ENCODE measurements around the gene KCNN3.

Gene KCNN3

DNA sequence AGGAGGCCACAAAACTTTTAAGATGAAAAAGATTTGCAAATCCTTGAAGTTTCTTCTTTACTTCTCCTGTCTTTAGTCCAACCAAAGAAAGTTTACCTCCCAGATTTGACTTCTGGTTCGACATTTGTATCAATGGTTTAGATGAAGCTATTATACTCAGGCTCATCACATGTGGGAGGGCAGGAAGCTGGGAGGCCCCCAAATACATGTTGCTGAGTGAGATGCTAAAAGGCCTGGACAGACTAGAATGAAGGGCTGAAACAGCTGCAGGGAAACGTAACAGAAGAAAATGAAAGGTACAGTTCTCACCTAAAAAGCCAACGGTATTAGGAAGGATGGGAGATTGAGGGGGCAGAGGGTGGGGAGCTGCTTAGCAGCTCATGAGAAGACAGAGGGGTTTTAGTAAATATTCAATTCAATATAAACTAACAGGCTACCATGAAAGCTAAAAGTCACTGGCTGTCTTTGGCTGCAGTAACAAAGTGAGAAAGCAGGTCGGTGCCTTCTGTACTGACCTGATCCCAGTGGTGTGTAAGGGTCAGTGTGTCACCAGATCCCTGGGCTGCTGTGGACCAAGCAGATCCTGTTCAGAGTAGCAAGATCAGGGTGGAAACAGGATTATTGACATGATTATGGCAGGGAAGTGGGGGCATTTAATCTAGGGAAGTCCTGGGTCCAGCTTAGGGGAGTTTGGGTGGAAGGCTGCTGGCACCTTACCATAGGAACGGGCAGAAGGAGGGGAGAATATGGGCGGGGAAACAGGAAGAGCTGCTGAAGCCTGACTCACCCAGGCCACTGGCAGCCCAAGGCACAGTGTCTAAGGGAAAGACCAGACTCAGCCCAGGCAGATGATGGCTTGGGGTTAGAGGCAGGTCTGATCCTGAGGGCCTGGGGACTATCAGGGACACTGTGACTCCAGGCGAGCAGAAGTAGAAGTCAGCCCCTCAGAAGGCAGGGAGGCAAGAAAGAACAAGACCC lies 60.4 kb downstream of the KCNN3 start:
- H3K4me3 ChIP-seq (ENCODE audit: low read depth, low read length) = no peak overlapping the region
- in situ Hi-C loops (cut with HindIII; ENCODE audit: low sequenced_read_pairs) = no loop called here
- TF ChIP-seq, protein P1, sequence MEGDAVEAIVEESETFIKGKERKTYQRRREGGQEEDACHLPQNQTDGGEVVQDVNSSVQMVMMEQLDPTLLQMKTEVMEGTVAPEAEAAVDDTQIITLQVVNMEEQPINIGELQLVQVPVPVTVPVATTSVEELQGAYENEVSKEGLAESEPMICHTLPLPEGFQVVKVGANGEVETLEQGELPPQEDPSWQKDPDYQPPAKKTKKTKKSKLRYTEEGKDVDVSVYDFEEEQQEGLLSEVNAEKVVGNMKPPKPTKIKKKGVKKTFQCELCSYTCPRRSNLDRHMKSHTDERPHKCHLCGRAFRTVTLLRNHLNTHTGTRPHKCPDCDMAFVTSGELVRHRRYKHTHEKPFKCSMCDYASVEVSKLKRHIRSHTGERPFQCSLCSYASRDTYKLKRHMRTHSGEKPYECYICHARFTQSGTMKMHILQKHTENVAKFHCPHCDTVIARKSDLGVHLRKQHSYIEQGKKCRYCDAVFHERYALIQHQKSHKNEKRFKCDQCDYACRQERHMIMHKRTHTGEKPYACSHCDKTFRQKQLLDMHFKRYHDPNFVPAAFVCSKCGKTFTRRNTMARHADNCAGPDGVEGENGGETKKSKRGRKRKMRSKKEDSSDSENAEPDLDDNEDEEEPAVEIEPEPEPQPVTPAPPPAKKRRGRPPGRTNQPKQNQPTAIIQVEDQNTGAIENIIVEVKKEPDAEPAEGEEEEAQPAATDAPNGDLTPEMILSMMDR (IDR thresholded peaks at IDR 0.05; ENCODE audit: low read depth, low read length, missing control alignments) = no peak
- DNase-seq (ENCODE audit: low read depth) = no peak

DNA sequence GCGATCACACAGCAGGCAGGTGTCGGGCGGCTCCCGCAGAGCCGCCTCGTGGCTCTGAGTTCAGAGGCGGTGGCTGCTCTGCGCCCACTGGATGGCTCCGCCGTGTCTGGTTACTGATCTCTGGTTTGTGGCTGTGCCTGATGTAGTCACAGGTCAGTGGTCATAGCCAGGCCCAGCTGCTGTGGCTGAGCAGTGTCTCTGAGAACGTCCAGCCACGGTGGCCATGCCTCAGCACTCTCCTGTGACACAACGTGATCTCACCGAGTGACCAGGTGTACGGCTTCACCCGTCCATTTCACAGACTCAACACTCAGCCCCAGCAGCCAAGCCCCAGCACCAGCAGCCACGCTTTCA lies 61.2 kb downstream of the KCNN3 start:
- DNase-seq (ENCODE audit: low read depth) = no peak
- in situ Hi-C loops (cut with HindIII; ENCODE audit: low sequenced_read_pairs) = no loop called here
- TF ChIP-seq, protein P1 (IDR thresholded peaks at IDR 0.05; ENCODE audit: low read depth, low read length, missing control alignments) = no peak
- H3K4me3 ChIP-seq (ENCODE audit: low read depth, low read length) = no peak overlapping the region

DNA sequence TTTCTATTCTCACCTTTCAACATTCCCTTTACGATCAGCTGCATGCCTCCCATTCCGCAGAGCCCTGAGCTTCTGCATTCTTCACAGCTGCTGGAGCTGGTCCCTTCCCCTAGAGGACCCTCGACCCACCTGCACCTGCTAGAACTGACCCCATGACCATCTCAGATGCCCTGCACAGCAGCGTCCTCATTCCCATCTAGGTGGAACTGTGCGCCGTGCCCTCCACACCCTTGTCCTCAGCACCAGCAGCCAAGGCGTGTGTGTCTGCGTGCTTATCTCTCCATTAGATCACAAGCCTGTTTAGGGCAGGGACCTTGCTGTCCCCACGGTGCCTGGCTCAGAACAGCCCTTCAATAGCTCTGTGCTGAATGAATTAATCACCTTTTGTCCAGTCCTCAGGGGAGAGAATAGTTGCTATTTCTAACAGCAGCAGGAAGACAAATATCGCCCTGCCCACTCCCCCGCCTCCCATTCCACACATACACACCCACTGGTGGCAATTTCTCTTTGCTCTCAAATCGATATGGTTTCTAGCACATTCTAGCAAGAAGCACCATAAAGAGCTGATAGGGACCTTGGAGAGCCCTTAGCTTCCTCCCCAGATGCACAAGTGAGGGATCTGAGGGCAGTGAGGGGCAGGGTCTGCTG lies 61.7 kb downstream of the KCNN3 start:
- in situ Hi-C loops (cut with HindIII; ENCODE audit: low sequenced_read_pairs) = no loop called here
- TF ChIP-seq, protein P1 (IDR thresholded peaks at IDR 0.05; ENCODE audit: low read depth, low read length, missing control alignments) = no peak

DNA sequence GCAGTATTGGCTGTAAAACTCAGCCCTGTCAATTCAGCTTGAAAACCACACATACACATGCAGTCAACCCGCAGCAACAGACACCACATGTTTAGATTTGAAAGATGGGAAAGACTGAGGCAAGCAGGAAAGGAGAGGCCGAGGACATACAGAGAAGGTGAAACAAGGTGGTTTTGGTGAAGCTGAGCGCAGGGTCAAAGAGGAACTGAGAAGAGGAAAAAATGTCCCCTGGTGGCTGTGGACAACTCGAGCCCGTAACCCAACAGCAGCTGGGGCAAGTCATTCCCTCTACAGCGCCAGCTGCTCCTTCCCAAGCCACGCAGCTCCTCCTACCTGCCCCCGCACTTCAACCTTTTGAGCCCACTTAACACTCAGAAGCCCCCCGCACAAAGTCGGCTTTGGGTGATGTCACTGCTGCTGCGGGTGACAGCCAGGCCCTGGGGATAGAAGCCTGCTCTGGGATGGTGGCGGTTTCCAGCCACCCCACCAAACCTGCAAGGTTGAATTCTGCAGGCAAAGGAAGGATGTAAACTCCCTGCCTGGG lies 63.0 kb downstream of the KCNN3 start:
- no peak for DNase-seq (ENCODE audit: low read depth)
- TF ChIP-seq, protein P1 (IDR thresholded peaks at IDR 0.05; ENCODE audit: low read depth, low read length, missing control alignments) = no peak
- in situ Hi-C loops (cut with HindIII; ENCODE audit: low sequenced_read_pairs) = no loop called here
- no peak overlapping the region for H3K4me3 ChIP-seq (ENCODE audit: low read depth, low read length)

More for the DNA sequence above, 61.7 kb downstream of the KCNN3 start:
- DNase-seq (ENCODE audit: low read depth) = no peak
- no peak overlapping the region for H3K4me3 ChIP-seq (ENCODE audit: low read depth, low read length)

DNA sequence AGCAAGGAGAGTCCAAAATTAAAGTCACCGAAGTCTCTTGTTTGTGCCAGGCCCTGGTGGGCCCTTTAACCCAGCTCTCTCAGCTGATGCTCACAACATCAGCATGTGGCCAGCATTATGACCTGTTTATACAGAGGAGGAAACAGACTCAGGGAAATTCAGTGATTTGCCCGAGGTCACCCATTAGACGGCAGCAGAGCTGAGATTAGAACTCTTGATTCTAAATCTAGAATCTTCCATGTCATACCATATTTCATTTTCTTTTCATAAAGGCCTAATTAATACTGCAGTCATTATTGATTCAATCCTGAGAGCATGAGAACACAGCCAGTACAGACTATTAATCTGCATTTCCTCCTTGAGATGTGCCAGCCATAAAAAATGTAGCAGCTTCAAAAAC lies 63.7 kb downstream of the KCNN3 start:
- DNase-seq (ENCODE audit: low read depth) = no peak
- in situ Hi-C loops (cut with HindIII; ENCODE audit: low sequenced_read_pairs) = no loop called here
- TF ChIP-seq, protein P1 (IDR thresholded peaks at IDR 0.05; ENCODE audit: low read depth, low read length, missing control alignments) = no peak
- H3K4me3 ChIP-seq (ENCODE audit: low read depth, low read length) = no peak overlapping the region

DNA sequence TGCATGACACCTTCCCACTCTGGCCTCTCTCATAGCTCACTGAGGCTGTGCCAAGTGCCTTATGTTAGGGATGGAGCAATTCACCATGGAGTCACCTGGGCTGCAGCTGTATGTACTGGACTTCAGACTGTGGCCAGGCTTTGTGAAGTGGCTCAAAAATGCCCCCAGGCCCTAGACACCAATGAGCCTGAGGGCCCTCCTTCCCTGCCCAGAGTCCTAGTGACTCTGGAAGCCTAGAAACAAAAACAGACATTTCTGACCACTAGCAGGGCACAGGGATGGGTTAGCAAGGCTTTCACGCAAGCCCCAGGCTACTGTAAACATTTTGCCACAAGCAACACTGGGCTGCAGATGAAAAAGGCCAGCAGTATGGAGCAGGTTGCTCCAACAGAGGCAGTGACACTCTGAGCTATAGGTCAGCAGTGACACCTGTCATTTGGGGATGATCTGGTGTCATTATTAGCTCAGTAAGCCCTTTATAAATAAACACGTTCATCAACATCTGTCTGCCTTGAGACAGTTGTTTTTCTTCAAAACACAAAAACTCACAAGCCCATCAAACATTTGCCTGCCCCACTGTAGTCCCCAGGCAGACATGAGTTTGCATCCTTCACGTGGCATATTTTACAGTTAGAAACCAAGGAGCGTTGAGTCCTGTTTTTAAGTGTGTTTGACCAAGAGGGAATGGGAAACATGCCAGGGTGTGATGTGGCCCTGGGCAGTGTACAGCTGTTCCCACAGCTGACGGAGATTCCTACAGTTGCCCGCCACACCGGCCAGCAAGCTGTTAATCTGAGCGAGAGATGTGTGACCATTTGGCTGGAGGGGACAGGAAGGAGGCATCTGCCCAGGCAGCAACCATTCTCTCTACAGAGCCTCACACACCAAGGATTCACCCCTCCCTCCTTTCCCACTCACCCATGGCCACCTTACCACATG lies 66.8 kb downstream of the KCNN3 start:
- in situ Hi-C loops (cut with HindIII; ENCODE audit: low sequenced_read_pairs) = no loop called here
- no peak for DNase-seq (ENCODE audit: low read depth)
- TF ChIP-seq, protein P1 (IDR thresholded peaks at IDR 0.05; ENCODE audit: low read depth, low read length, missing control alignments) = no peak
- no peak overlapping the region for H3K4me3 ChIP-seq (ENCODE audit: low read depth, low read length)

Measured in astrocyte of the cerebellum (primary cell).